Cerebellar nuclear complex (tissue), 1 donor: ENCODE measurements around the gene WSCD2.

Experiments used
- DNase-seq, 2 experiments: peaks; one replicate each; lab custom pipeline; 2025; lab: John Stamatoyannopoulos, UW

The WSCD2 gene

DNA sequence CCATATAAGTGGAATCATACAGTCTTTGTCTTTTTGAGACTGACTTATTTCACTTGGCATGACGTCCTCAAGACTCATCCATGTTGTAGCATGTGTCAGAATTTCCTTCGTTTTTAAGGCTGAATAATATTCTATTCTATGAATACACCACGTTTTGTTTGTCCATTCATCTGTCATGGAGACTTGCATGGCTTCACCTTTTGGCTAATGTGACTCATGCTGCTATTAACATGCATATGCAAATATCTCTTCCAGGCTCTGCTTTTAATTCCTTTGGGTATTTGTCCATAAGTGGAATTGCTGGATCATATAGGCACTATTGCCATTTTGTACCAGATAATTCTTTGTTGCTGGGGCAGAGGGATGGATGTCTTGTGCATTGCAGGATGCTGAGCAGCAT is 19.6 kb upstream of the WSCD2 start:
- no peak for DNase-seq

DNA sequence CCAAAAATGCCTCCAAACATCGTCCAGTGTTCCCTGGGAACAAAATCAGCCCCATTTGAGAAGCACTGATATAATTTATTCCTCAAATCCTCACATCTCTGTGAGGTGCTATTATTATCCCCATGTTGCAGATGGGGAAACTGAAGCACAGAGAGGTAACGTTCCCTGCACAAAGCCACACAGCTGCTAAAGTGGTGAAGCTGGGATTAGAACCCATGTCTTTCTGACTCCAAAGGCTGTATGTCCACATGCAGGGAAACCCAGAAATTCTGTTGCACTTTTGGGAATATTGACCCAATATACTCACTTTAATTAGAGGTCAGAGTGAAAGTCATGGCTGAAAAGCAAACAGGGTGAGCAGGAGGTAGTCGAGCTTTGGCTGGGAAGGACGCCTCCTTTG is 19.1 kb upstream of the WSCD2 start:
- no peak for DNase-seq

DNA sequence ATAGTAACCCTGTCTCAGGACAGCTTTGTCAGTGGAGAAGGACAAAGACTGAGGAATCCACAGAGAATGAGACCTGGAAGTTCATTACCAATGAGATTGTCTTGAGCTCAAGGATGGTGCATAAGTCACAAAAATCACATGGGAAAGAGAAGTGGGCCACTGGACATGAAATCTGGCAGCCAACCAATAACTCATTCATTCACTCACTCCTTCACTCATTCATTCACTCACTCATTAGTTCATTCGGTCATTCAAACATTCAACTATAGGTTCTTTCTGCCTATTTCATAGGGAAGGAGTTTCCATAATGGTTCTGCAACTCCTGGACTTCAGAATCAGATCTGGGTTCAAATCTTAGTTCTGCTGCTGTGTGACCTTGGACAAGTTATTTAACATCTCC is 18.2 kb upstream of the WSCD2 start:
- no peak for DNase-seq

DNA sequence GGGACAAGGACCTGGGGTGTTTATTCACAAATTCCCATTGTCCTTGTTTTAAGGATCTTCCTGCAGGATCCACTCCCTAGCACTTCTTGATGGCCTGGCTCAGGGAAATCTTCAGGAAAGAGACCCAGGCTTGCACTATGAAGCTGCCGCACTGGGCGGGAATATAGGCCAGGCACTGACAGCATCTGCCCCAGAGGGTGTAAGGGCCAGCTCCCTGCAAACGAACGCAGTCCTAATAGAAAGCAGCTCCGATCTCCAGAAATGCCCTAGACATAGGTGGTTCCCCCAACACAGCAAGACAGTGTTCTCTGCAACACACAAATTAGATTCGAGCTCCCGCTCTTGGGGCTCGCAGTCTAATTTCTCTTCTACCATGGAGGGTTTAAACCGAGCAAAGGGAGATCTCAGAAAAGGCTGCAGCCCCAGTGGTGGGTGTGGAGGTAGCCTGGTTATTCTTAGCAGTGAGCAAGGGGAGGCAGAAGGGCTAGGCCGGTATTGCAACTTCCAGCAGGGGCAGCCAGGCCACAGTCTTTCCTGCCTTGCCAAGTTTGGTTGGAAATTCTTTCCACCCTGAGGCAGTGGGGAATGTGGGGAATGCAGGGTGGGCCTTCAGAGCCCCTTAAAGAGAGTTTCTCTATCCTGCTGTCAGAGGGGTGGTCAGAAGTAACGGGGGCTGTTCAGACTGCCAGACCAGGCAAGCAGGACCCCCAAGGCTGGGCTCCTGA is 16.1 kb upstream of the WSCD2 start:
- DNase-seq = no peak

DNA sequence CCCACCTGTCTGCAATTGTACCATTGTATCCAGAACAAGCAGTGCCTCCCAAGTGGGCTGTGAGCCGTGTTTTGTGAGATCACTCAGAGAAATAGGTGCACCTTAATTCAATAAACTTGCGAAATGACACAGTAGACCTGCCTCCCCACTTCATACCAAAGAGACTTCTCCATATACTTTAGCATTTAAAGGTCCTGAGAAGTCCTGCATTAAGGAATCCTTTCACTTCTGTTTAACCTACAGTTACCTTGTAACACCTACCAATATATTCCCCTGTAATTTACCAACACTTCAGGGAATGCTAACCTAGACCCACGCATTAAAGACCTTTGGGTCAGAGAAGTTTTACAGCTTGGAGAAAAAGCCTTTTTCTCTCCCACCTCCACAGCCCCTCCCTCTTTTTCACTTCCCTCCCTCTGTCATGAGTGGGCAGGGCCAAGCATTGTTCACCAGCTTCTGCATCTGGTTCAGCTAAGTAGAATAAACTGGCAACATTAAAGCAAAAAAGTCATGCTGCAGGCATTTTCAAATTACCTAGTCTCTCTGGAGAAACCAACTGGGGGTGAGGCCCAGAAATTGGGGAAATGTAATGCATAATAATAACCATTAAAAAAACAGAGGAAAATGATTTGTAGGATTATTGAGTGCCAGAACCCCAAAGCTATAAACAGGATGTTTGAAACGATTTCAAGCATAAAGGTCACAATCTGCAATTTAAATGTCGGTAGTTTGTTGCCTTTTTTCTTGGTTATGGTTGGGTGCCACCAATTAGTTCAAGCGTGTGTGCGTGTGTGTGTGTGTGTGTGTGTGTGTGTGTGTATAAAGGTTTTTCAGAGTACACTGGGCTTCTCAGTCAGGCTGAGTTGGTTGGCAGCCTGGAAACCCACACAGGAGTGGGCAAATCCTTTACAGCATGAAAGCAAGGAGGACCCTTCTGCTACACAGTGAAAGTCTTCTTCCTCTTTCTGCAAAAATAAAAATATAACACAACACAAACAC is 13.7 kb upstream of the WSCD2 start:
- no peak for DNase-seq

DNA sequence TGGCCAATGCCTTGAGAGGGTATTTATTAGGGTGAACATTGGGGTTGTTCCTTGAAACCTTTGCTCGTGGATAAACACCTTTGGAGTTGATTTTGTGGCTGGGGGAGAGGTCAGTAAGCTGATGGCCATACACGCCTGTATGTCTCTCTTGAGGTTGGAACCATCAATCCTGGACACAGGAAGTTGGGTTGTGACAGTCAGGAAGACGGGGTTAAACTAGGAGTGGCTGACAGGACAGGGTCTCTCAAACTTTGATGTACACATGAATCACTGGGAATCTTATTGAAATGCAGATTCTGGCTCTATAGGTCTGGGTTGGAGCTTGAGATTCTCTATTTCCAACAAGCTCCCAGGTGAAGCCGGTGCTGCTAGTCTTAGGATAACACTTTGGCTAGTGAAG is 12.8 kb upstream of the WSCD2 start:
- DNase-seq = no peak

DNA sequence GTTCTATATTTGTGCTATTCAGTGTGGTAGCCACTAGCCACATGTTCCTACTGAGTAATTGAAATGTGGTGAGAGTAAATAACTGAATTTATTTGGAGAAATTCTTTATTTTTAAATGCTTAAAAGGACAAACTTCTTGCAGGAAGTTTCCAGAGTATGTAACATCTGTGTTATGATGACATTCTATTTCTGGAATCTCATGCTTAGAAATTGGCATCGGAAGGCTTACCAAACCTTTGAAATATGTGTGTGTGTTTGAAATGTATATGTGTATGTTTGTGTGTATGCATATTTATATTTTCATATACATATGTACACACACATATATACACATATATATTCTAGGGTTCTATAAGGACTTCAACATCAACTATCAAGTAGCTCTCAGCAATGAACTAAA is 12.4 kb upstream of the WSCD2 start:
- DNase-seq = no peak

DNA sequence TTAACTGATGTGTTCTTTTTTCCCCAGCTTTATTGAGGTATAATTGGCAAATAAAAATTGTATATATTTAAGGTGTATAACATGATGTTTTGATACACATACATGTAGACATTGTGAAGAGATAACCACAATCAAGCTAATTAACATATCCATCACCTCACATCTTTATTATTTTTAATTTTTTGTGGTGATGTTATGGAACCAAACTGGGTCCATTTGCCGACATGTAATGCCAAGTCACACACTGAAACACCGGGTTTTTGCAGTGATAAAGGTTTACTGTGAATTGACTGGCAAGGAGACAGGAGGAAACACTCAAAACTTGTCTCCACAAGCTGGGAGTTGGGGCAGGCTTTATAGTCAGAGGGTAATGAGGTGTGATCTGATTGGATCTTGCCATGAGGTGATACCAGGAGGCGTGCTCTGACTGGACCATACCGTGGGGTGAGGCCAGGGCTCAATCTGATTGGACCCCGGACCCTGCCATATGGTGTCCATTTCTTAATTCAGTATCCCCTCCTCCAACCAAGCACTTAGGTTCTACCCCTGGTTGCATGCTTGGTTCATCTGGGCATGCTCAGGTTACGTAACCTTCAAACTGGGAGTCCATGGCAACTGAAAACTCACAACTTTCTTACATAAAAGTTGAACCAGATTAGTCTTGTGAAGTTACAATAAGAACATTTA is 11.8 kb upstream of the WSCD2 start:
- no peak for DNase-seq

DNA sequence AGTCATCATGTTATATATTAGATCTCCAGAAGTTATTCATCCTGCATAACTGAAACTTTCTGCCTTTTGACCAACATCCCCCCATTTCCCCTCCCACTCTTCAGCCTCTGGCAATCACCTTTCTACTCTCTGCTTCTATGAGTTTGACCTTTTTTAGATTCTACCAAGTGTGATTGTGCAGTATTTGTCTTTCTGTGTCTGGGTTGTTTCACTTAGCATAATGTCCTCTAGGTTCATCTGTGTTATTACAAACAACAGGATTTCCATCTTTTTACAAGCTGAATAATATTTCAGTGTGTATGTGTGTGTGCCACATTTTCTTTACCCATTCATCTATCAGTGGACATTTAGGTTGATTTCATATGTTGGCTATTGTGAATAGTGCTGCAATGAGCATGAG is 11.2 kb upstream of the WSCD2 start:
- no peak for DNase-seq

DNA sequence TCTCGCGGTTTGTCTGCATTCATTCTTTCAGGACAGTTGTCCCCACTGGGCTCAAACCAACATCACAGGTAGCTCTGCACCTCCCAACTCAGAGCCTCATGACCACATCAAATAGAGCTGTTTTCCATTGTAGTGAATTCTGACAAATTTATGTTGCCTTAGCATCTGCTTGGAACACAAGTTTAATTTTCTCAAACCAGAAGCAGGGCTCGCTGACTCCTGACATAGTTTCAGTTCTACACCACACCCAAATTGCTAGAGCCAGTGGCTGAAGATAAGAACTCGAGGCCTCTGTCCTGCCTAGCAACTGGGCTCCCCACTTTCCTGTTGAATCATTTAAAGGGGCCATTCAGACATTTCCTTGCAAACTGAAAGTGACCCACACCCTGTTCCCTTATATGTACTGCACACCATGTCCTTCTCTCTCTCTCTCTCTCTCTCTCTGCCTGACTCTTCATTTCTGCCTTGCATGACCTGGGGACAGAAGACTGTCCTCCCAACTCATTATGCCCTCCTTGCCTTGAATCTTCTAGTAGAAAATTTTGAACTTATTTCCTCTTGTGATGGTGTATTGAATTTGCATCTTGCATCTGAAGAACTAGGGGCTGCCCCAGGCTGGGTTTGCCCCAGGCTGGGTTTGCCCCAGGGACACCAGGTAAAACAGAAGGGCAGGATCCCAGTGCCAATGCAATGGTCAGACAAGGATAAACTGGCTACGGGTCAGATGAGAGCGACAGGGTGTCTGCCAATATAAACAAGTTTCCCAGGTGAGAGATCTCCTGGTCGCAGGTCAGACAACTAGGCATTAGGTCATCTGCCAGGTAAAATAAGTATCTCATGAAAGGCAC is 9.7 kb upstream of the WSCD2 start:
- DNase-seq = no peak

DNA sequence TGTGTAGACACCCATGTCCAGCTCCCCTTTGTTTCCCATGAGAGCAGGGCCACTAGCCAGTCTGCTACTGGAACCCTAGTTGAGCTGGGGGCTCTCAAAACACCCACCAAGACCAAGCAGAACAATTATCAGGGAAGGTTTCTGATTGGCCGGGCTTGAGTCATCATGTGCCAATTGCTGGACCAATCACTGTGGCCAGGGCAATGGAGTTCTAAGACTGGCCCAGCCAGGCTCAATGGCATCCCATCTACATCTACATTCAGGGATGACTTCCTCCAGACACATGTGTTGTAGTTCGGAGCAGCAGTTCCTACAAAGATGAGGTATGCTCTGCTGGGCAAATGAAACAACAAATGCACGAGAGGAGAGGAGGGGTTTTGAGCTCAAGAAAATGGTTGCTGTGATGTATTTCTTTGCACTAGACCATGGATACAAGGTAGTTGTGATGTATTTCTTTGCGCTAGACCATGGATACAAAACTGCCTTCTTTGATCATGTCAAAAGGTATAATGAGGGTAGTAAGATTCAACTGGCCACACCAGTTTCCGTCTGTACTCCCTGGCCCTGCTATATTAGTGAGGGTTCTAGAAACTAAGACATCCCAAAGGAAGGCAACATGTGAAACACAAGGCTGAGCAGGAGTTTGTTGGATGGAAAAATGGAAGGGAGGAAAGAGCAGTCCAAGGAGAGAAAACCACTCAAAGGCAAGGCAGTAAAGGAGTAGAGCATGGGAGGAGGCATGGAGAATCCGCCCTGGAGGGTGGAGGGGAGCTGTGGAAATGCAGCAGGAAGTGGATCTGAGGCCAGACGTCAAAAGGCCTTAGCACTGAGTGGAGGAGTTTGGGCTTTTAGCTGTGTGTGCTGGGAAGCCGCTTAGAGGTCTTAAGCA is 8.9 kb upstream of the WSCD2 start:
- DNase-seq = no peak

DNA sequence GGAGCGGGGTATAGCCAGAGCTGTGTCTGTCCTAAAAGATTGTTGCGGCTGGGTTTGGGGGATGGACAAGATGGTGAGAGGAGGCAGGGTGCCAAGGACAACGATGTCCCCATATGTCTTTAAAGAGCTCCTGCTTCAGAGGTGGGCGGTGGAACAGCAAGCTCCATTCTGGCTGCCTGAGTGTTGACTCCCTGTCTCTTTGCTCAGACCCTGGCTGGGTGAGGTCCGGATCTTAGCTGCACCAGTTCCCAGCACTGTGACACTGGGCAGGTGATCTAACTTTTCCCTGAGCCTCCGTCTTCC is 8.3 kb upstream of the WSCD2 start:
- DNase-seq = no peak

DNA sequence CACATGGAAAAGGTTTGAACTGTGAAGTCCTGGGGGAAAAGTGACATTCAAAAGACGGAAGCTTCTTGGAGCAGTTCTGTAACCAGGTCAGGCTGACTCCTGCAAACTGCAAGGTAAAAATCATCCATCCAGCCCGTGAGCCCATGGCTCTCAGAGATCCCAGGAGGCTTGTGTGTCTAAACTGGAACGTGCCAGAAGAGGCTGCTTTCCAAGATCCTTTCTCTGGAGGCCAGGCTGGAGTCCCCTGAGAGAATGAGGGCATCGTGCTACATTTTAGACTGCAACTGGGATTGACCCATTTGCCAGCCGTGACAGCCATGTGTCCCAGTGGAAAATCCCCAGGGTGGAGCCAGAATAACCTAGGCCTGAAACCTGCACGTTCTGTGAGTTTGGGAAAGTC is 7.8 kb upstream of the WSCD2 start:
- no peak for DNase-seq

DNA sequence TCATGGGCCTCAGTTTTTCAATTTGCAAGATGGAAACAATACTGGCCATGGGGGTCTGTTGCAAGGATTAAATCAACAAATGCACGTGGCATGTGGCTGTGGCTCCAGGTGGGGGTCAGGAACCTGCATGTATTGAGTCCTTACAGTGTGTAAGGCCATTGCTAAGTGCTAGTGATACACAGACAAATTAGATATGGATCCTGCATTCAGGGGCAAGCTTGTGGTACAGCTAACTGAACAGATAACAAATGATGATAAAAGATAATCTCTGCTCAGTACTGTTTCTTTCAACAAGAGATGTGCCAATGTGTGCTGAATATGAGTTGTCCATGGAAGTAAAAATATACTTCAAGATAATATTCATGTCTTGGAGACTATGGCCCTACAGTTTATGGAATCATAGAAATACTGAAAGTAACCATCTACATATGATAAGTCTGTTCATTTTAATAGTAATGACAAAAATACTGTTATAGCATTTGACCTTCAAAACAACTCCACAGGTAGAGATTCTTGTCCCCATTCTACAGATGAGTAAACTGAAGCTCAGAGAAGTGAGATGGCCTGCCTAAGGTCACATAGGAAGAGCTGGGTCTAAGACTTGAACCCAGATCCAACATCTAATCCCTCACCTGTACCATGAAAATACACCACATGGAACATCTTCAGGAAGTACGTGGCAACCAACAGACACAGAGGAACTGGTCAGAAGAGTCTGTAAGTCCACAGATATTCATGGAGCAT is 7.2 kb upstream of the WSCD2 start:
- DNase-seq = no peak

DNA sequence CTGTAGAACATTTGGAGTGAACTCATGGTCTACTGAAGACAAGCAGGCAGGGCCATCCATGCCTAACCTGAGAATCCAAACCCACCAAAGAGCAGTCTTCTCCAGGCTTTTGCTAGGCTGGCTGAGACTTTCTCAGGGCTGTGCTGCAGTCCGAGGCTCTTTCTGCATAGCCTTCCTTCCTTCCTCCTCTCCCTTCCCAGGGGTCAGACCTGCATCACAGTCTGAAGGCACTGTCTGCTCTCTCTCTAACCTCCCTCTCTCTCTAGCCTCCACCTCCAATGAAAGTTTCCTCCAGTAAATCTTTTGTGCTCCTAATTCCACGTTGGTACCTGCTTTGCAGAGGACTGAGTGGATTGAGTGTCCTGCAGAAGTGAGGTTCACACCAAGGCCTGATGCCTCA is 6.4 kb upstream of the WSCD2 start:
- DNase-seq = no peak

DNA sequence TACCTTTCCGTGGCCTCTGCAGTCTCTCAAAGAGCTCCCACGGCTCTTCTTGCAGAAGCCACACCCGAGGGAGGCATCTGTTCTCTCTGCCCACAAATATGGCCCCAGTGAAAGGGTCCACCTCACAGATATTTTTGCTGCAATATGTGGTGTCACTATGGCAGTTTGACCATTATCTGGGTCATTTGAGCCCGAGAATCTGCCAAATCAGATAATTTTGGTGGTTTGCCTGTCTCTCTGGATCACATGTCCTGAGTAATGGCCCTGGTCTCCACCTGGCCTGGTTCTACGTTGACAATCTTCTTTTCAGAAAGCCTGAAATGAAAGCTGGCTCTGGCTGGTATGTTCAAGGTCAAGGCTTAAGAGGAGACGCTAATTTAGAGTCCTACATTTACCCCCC is 5.7 kb upstream of the WSCD2 start:
- DNase-seq = no peak

DNA sequence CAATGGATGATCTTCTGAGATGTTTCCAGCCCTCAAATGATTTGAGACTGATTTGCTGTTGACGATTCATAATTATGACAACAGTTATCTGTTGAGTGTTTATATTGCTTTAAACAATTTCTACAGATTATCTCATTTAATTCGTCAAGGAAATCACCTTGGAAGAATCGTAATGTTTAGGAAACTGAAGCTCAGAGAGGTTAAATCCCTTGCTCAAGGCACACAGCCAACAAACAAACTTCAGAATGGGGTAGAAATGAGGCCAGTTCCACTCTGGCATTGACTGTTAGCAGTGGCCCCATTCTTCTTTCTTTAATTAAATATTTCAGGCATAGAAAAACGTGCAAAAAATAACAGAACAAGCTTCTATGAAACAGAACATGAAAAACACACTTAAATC is 4.0 kb upstream of the WSCD2 start:
- no peak for DNase-seq

DNA sequence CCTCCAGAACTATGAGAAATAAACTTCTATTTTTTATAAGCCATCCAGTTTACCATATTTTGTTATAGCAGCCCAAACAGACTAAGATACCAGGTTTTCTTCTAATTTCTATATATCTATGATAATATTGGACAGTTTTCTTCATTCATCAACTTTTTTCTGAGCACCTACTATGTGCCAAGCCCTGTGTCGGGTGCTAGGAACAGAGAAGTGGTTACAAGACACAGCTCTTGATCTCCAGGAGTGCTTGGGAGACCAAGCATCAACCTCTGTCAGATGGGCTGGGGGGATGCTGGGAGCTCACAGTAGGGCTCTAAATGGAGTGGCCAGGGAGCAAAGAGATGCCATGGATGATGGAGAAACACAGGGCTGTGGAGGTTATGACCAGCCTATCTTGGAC is 2.9 kb upstream of the WSCD2 start:
- DNase-seq = no peak

DNA sequence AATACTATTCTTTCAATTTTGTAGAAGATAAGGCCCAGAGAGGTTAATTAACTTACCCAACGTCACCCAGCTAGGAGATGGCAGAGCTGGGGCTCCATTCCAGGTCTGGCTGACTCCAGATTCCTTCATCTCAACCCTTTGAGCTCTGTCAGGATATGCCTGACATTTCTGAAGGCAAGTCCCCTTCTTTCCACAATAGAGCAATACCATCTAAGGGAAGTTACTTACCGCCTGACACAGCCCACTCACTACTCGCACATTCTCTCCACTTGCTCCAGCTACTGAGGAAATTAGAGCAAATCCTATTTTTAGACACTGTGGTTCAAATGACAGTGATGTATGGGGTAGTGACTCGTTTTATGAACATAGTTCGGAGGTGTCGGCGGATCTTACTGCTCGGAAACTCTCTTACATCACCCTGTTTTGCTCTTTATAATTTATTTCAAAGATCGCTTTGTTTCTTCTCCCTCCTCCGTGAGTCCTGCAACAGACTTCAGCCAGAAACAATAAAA is 2.0 kb upstream of the WSCD2 start:
- DNase-seq = no peak

DNA sequence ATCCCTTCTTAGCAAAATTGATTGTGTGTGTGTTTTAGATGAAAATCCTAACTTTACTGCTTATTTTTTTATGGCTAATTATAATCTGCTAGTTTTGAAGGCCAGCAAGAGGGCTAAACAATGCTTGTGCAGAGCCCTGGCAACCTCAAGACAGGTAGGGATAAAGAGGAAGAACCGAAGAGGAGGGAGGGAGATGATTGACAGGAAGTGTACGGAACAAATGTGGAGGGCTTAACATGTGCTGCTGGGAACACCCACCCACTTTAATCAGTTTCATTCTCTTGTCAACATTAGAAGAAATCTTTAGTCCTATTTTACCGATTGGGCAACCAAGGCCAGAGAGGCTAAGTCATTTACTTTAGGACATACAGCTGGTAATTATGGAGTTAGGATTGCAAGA is 1.4 kb upstream of the WSCD2 start:
- no peak for DNase-seq
